WI38 (cell line): ENCODE results near the gene KIF9.
"Not testable (repeated sequence)": the region's sequence is repeated elsewhere in the genome, so short reads cannot be mapped to it uniquely, and the experiment has no call there.

Experiments
- H3K4me3 ChIP-seq: 2 replicates; pipeline ENCODE4 v1.5.1; 2011; ENCODE audit warnings: low read depth, mild to moderate bottlenecking, control low read depth, low read length
- TF ChIP-seq, protein P1 (sequence below): IDR thresholded peaks from 2 replicates; pipeline ENCODE4 v1.5.1; 2012; ENCODE audit warnings: low read depth, mild to moderate bottlenecking, control low read depth, low read length

The KIF9 gene, protein sequence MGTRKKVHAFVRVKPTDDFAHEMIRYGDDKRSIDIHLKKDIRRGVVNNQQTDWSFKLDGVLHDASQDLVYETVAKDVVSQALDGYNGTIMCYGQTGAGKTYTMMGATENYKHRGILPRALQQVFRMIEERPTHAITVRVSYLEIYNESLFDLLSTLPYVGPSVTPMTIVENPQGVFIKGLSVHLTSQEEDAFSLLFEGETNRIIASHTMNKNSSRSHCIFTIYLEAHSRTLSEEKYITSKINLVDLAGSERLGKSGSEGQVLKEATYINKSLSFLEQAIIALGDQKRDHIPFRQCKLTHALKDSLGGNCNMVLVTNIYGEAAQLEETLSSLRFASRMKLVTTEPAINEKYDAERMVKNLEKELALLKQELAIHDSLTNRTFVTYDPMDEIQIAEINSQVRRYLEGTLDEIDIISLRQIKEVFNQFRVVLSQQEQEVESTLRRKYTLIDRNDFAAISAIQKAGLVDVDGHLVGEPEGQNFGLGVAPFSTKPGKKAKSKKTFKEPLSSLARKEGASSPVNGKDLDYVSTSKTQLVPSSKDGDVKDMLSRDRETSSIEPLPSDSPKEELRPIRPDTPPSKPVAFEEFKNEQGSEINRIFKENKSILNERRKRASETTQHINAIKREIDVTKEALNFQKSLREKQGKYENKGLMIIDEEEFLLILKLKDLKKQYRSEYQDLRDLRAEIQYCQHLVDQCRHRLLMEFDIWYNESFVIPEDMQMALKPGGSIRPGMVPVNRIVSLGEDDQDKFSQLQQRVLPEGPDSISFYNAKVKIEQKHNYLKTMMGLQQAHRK

DNA sequence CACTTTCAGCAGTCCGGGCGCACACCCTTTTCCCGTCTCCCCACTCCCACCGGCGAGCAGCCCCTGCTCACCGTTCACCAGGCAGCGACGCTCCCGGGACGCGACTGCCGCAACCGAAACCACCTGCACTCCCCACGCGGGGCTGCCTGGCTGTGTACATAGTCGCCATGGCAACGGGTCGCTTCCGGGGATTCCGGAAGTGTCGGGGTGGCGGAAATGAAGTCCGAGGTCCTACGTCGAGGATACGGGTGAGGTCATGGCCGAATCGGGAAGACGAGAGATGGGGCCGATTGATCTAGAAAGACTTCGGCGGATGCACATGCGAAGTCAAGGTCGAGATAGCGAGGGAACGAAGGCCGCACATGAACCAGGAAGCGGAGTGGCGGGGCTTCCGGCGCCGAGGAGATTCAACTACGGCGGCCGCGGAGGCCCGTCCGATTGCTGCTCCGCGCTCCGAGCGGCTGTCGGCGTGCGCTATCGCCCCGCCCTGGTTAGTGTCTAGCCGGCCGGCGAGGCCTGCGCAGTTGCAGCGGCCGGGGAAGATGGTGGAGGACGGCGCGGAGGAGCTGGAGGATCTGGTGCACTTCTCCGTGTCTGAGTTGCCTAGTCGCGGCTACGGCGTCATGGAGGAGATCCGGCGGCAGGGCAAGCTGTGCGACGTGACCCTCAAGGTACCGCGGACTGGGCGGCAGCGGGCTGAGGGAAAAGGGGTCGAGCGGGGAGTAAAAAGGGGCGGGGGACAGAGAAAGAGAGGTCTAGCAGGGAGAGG is at the start of gene KIF9, which contains the start of gene KLHL18:
Gene KIF9, minus strand, starts transcription at position 376 of the 769 bp plus-strand sequence. CDS start 5,425 bp downstream, outside the sequence.
Gene KLHL18, plus strand, starts transcription at position 521 of the 769 bp plus-strand sequence. Its CDS starts 22 bp downstream, at position 543.
- peak within 1 kb of the TSS; percentile 79 for H3K4me3 ChIP-seq
- TF ChIP-seq, protein P1, sequence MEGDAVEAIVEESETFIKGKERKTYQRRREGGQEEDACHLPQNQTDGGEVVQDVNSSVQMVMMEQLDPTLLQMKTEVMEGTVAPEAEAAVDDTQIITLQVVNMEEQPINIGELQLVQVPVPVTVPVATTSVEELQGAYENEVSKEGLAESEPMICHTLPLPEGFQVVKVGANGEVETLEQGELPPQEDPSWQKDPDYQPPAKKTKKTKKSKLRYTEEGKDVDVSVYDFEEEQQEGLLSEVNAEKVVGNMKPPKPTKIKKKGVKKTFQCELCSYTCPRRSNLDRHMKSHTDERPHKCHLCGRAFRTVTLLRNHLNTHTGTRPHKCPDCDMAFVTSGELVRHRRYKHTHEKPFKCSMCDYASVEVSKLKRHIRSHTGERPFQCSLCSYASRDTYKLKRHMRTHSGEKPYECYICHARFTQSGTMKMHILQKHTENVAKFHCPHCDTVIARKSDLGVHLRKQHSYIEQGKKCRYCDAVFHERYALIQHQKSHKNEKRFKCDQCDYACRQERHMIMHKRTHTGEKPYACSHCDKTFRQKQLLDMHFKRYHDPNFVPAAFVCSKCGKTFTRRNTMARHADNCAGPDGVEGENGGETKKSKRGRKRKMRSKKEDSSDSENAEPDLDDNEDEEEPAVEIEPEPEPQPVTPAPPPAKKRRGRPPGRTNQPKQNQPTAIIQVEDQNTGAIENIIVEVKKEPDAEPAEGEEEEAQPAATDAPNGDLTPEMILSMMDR, result no peak

DNA sequence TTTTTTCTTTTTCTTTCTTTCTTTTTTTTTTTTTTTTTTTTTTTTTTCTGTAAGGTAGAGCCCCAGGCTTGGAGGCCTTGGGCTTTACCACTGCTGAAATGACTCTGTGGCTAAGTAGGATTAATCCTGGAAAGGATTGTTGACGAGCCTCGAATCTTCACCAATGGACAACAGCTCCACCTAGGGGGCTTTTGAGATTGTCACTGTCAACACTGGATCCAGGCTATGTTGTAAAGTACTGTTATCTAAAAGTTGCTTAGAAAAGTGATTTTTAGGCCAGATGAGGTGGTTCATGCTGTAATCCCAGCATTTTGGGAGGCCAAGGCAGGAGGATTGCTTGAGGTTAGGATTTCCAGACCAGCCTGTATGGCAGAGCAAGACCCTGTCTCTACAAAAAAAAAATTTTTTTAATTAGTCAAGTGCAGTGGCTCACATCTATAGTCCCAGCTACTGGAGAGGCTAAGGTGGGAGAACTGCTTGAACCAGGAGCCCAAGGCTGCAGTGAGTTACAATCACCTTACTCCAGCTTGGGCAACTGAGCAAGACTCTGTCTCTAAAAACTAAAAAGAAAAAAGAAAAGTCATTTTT is 41.8 kb upstream of the KIF9 start:
- TF ChIP-seq, protein P1, result peak; percentile 72

DNA sequence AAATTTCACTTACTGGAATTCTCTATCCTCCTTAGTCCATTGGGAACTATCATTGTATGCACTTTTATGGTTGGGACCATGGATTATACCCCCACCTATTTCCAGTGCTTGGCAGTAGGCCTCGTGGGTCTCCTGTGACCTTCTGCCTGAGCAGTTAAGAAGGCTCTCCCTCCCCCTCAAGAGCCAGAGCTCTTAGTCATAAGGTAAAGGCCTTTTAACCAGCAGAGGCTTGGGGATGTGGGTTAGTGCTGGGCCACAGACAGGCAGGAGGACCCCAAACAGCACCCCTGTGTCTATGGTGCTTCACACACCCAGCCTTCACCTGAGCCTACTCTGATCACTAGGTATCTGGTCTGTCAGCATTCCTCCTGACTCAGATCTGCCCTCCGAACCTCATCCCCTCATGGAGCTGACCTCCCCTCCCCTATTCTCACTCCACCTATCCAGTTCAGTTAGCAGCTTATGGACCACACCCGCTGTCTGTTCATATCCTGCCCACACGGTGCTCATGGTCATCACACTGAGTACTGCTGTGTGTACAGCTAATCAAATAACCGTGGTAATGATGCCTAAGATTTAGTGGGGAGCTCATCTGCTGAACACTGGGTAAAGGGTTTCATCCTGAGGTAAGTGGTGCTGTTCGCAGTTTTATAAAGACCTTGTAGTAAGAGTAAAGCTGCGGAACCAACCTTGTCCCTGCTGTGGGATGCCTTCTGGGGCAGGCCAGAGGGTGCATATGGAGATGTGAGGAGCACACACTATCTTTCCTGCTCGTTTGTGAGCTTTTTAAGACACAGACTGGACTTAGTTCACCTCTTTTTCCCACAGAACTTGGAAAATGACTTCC is 41.1 kb upstream of the KIF9 start:
- no peak overlapping the region for H3K4me3 ChIP-seq
- TF ChIP-seq, protein P1, result no peak

More for the DNA sequence above, 41.8 kb upstream of the KIF9 start:
- no peak overlapping the region for H3K4me3 ChIP-seq

DNA sequence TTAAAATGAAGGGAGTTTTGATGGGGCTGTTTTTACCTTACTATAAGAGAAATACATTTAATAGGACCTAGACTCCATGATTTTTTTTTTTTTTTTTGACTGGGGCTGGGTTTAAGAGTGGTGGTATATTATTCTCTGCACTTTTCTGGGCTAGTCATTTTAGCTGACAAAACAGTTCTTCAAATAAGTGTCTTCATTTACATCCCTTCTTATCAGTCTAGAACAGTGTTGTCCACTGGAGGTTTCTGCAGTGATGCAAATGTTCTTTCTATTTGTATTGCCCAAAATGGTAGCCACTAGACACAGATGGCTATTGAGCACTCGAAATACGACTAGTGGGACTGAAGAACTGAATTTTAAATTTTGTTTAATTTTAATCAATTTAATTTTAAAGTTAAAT is 37.4 kb upstream of the KIF9 start:
- H3K4me3 ChIP-seq, result no peak overlapping the region
- TF ChIP-seq, protein P1, result no peak

DNA sequence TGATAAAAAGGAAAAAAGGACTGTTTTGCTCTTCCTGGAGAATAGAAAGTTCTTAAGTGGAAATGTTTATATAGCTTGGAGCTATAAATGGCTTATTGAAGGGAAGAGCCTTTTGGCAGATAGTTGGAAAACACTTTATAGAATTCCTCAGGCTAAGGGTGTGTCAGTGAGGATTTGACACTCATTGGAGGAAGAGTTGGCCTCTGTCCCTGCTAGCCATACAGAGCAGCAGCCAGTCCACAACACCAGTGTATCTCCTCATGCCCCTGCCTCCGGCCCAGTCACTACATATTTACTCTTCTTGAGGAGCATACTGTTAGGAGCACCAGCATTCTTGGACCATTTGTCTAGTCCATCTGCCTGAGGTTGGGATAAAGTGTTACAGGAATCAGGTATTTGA is 36.3 kb upstream of the KIF9 start:
- no peak overlapping the region for H3K4me3 ChIP-seq
- TF ChIP-seq, protein P1, result no peak

DNA sequence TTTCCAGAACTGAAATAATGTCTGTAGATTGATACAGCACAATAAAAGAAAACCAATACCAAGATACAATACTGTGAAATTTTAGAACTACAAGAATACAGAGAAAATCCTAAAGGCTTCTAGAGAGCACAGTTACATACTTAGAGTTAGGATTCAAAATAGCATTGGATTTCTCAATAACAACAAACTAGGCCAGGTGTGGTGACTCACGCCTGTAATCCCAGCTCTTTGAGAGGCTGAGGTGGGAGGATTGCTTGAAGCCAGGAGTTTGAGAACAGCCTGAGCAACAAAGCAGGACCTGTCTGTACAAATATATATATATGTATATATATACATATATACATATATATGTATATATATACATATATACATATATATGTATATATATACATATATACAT is 33.6 kb upstream of the KIF9 start:
- not testable (repeated sequence) for H3K4me3 ChIP-seq
